D721Med (cell line): ENCODE data around the gene LRRC8C.

ENCODE experiments used
- DNase-seq: peaks from one replicate; pipeline ENCODE4 v3.0.0; 2011; ENCODE audit warnings: low spot score; ENCODE audit not compliant: insufficient read length
- FAIRE-seq: peaks from 2 replicates; lab custom pipeline; 2011; peaks lifted over from hg19 to GRCh38; lab: Jason Lieb, UNC
- CTCF ChIP-seq: IDR thresholded peaks from 2 replicates; pipeline ENCODE4 v1.5.1; 2012; ENCODE audit warnings: mild to moderate bottlenecking, control low read depth; ENCODE audit not compliant: insufficient read depth; ENCODE audit errors: missing control alignments

Gene LRRC8C

GRCh38 chr1:89632657-89633247 is at the start of gene LRRC8C:
TSS of gene LRRC8C (plus strand) at chr1:89633120. CDS start at chr1:89686474, 53,354 bp downstream.
- TF ChIP-seq CTCF = peak; percentile 53
- DNase-seq (peak; percentile 27), FAIRE-seq (no peak)

- FAIRE-seq (no peak), DNase-seq (no peak)
- TF ChIP-seq CTCF = no peak
Observed at GRCh38 chr1:89584211-89584610, 48.7 kb upstream of the LRRC8C start.

GRCh38 chr1:89584781-89585180 is 48.1 kb upstream of the LRRC8C start:
- DNase-seq (no peak), FAIRE-seq (no peak)
- no peak for TF ChIP-seq CTCF

GRCh38 chr1:89587729-89588161 is 45.2 kb upstream of the LRRC8C start:
- FAIRE-seq = no peak
- no peak for DNase-seq
- no peak for TF ChIP-seq CTCF

- no peak for TF ChIP-seq CTCF
- no peak for FAIRE-seq
- DNase-seq = no peak
Observed at GRCh38 chr1:89588480-89588879, 44.4 kb upstream of the LRRC8C start.

GRCh38 chr1:89589515-89589914 is 43.4 kb upstream of the LRRC8C start:
- DNase-seq = no peak

More at GRCh38 chr1:89589515-89589914, 43.4 kb upstream of the LRRC8C start:
- no peak for FAIRE-seq
- TF ChIP-seq CTCF = no peak
